Smooth muscle cell of trachea (primary cell): ENCODE data around the gene ZNF880. TPM values are rescaled to one million over a fixed set of nuclear protein-coding genes. Genes with fewer than 3 reads are reported as not detected.

ENCODE experiments used
- total RNA-seq: library from RNA; depleted of rRNA; stranded (reverse); fragments of >200 nt; gene quantifications from 2 replicates; pipeline ENCODE4 v1.2.1, GENCODE V29; 2014

Gene ZNF880
- total RNA-seq, result 21.8 and 28.2 TPM in 2 replicates

GRCh38 chr19:52369559-52370340, at the start of gene ZNF880:
TSS of gene ZNF880 (plus strand) at chr19:52369923. CDS start at chr19:52369966, 43 bp downstream.

GRCh38 chr19:52336117-52336790, 33.5 kb upstream of the ZNF880 start, which contains the start of gene ZNF610:
TSS of gene ZNF610 (plus strand) at chr19:52336243. CDS start at chr19:52349173, 12,930 bp downstream.

GRCh38 chr19:52397310-52398080, 27.8 kb downstream of the ZNF880 start, which contains the start of gene ZNF528:
TSS of gene ZNF528 (plus strand) at chr19:52397849. CDS start at chr19:52402014, 4,165 bp downstream.

DNA sequence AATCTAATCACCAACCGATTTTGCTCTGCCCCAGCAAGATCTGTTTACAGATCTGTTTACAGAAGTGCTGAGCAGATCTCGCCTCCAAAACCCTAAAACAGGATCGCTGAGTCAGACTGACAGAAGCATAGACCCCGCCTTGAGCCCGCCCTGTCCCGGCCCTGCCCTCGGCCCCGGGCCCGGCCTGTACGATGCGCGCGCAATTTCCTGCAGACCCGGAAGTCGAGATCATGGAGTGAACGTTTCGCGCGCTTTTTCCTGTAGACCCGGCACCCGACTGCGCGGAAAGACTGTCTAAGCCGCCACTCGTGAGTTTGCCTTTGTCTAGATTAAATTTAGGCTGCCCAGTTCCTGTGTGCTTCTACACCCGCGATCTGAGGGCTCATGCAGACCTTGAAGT, 59.2 kb downstream of the ZNF880 start, which contains the start of gene ZNF534:
Gene ZNF534, plus strand, starts transcription at position 212 of the 400 bp plus-strand sequence. CDS start 2,327 bp downstream, outside the sequence.

Other genes starting within 250 kb of the ZNF880 start
- 12.9 and 14.1 TPM in 2 replicates for gene ZNF616, start 230.0 kb upstream of the ZNF880 start, total RNA-seq
- 8.7 and 10.8 TPM in 2 replicates for gene ZNF836, start 198.3 kb upstream of the ZNF880 start, total RNA-seq
- 256 and 283 TPM in 2 replicates for gene PPP2R1A, start 179.9 kb upstream of the ZNF880 start, total RNA-seq
- gene ZNF766, start 100.3 kb upstream of the ZNF880 start, total RNA-seq, result 13.2 and 15.3 TPM in 2 replicates
- gene ZNF480, start 72.8 kb upstream of the ZNF880 start, total RNA-seq, result 5.5 and 6.5 TPM in 2 replicates
- gene ZNF610, start 33.7 kb upstream of the ZNF880 start, total RNA-seq, result 2.9 and 4.3 TPM in 2 replicates
- 30.4 and 38.3 TPM in 2 replicates for gene ZNF528, start 27.9 kb downstream of the ZNF880 start, total RNA-seq
- 0.17 TPM in 1 of 2 replicates, not detected in the other for gene ZNF534, start 59.2 kb downstream of the ZNF880 start, total RNA-seq
- gene ZNF578, start 83.6 kb downstream of the ZNF880 start, total RNA-seq, result 6.3 and 7.0 TPM in 2 replicates
- 16.0 and 18.0 TPM in 2 replicates for gene ZNF808, start 157.7 kb downstream of the ZNF880 start, total RNA-seq
- gene ZNF701, start 200.4 kb downstream of the ZNF880 start, total RNA-seq, result 14.1 and 16.1 TPM in 2 replicates